T-helper 2 cell treated with Interferon-gamma antibody and Interleukin-4, amounts not matched to agents 100 ng/mL and 5 ng/mL, for 36 hours (primary cell): ENCODE measurements around the gene OR6B1. TPM values are rescaled to one million over a fixed set of nuclear protein-coding genes. Genes with fewer than 3 reads are reported as not detected.

ENCODE experiments used
- intact Hi-C: fragments of 100-400 bp; cut with micrococcal nuclease; formaldehyde crosslinking; loops from one replicate; pipeline ENCODE4 v1.15.1; 2023
- total RNA-seq: library from RNA; stranded (reverse); gene quantifications from 2 replicates; pipeline ENCODE4 v1.2.3, GENCODE V29; 2022

The OR6B1 gene
- total RNA-seq, result not detected in 2 replicates

DNA sequence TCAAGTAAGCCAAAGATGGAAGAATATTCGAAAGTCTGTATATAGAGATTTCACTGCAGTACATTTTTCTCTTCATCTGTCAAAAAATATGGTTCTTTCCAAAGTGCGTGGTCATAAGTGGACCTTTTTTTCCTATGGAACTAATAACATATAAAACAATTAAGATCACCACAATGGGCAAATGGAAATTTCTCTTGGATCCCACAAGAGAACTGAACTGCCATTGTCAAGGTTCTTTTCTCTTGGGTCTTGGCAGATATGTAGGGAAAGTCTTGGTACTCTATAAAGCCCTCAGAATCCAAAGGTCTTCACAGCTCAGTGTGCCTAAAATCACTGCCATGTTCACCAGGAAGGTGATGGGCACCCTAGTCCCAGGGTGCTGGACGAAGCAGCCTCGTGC lies at the start of gene OR6B1:
OR6B1 (plus strand) TSS at position 301 of the 400 bp plus-strand sequence. CDS start 3,677 bp downstream, outside the sequence.
- intact Hi-C loops, result loop anchor here (10.0 kb wide), 1 partner anchor 155 kb away; no protein-coding TSS in a partner anchor

DNA sequence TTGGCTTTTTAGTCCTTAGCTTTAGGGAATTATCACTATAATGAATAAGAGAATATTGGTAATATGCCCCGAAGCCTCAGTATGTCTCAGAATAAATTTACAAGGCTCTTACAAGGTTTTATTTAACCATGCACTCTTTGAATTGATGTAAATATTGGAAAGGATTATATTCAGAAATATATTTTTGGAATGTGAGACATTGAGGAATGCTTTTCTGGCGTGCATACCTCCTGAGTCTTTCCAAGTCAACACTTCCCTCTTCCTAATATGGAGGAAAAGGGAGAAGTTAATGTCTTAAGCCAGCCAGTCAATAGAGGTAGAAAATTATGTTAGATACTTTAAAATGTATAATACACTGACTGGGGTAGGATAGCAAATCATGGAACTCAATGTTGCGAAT lies 46.7 kb upstream of the OR6B1 start:
- intact Hi-C loops, result no loop called here

DNA sequence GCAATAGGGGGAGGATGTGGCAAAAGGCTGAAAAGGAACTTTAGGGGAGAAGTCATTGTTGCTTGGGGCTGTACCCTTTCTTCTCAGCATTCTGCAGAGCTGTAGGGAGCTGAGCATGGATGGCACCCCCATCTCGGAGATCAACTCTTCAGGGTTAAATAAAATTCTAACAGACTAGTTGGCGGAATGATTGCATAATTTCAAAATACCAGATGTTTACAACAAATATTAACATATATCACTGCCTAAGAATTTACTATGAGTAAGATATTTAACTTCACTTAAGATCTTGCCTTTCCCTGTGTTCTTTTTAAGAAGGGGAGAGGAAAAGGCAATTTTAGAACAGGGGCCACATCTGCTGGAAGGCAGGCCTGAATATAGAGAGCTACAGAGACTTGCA lies 46.0 kb upstream of the OR6B1 start:
- intact Hi-C loops, result no loop called here

DNA sequence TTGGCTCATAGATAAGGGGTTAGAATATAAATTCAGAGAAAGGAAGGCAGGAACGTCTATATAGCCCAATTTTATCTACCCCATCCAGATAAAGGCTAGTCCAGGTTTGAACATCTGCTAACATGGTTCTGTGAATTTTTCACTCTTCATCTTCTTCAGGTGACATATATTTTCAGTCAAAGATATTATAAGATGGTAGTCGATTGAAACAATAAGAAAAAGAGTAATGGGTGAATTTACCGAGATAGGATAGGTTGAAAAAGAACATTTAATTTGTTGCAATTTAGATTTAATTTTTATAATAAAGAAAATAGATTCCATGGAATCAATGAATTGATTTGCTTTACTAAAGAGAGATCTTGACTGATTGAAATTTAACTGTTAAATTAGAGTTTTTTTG lies 45.6 kb upstream of the OR6B1 start, which contains the start of gene OR2F1:
OR2F1 (plus strand) TSS at position 301 of the 400 bp plus-strand sequence. CDS start 5,127 bp downstream, outside the sequence.
- intact Hi-C loops, result no loop called here

DNA sequence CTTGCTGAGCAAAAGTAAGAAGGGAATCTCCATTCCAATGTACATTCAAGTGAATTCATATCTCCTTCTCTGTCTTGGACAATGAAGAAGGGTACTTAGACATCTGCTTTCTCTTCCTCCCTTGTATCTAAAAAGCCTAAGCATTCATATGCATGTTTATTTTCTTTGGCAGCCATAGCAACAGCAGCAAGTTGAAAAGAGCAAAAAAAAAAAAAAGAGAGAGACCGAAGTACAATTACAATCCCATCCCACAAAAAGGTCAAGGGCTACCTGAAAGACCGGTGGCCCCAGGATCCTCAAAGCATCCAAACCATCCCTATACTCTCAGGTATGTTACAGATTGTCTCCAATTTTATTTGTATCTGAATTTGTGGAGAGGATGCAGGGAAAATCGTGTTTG lies 41.3 kb upstream of the OR6B1 start:
- intact Hi-C loops, result no loop called here

DNA sequence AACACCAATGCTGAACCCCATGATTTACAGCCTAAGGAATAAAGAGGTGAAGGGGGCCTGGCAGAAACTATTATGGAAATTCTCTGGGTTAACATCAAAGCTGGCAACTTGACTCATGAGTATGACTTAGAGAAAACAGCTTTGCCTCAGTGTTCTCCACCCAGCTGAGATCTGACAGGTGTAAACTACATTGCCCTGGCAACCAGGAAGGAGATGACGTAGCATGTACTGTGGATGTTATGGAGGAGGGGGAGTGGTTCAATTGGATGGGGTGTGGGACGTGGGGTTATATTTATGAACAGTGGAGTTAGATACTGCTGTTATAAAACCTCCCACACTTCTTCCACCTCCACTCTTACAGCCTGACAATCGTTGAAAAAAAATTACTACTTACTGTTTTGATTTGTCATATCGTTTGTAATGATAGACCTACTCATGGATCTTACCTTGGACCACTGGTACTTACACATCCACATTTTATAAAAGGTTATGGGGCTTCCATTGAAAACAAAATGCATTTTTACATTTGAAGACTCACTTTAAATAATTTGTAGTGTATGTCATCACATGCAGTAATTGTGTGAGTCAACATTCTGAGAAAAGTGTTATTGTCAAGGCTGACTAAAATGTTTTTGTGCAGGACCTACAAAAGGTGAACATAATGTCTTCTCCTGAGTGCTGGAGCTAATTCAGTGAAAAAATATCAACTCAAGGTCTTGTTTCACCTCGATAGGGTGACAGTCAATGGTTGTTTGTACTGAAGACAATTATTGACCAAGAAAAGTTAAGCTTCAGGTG lies 39.1 kb upstream of the OR6B1 start:
- intact Hi-C loops, result no loop called here

DNA sequence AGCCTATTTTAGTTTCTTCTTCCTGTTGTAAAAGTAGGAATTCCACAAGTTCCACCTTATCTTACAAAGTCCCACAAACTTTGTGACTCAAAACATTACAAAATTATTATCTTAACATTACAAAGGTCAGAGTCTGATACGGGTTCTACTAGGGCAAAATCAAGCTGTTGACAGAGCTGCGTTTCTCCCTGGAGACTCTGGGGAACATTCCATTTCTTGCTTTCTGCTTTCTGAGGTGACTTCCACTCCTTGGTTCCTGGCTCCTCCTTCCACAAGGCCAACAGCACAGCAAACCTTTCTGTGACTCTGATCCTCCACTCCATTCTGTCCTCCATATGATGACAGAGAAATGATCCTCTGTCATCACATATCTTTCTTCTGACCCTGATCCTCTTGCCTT lies 34.8 kb upstream of the OR6B1 start:
- intact Hi-C loops, result no loop called here

DNA sequence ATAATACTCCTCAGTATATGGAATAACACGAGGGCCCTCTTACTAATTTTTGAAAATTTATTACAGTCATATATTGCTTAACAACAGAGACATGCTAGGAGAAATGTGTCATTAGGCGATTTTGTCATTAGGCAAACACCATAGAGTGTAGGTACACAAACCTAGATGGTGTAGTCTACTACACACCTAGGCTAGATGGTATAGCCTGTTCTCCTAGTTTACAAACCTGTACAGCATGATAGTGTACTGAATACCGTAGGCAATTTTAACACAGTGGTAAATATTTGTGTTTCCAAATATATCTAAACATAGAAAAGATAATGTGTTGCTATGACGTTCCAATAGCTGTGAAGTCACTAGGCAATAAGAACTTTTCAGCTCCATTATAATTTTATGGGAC lies 32.7 kb upstream of the OR6B1 start:
- intact Hi-C loops, result no loop called here

DNA sequence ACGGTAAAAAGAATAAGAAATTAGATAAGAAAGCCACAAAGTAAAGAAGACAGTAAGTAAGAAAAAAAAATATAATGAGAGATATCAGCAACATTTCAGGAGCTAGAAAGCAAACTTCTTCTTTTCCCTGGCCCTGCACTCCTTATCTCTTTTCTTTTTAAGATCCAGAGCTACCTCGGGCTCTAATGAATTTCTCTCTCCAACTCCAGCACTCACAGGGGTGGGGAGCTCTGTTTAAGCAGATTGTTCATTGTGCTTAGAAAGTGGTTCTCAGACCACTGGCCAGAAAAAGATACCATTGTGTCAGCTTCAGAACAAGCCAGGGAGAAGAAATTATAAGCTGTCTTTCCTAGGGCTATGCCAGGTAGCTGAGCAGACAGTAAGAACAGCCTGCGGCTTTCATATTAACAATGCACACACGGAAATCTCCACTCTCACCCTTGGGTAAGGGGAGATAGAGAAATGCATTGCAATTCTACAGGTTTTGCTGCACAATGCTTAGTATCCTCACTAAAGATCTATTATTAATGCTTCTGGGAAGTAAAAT lies 26.2 kb upstream of the OR6B1 start:
- intact Hi-C loops, result no loop called here

DNA sequence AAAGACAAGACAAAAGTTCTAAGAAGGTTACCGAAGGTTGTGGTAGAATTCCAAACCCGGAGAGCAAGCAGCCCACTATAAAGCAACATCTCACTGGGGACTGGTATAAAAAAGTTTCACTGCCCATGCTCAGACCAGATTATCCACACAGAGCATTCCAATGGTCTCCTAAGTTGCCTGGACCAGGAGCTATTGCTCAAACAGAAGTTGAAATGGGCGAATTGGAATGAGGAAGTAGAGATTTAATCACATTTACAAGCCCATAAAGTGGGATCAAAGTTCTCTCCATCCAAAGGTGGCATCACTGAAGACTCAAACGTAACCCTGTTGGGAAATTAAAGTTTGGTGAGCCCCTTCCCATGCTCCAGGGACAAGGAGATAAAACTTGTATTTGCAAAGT lies 25.7 kb upstream of the OR6B1 start:
- intact Hi-C loops, result no loop called here

DNA sequence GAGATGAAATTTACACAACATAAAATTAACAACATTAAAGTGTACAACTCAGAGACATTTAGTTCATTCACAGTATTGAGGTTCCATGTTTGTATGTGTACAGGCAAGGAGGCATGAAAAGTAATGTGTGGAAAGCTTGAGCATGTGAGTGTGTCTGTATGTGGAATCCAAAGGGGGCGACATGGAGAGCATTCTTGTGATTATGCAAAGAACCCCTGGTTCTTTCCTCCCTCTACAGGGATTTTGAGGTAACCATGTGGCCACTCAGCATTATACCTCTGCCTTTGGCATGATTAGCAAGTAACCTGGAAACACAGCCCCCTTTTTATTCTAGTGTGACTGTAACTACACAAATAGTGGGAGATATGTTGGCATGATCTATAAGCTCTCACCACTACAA lies 24.5 kb upstream of the OR6B1 start:
- intact Hi-C loops, result no loop called here

DNA sequence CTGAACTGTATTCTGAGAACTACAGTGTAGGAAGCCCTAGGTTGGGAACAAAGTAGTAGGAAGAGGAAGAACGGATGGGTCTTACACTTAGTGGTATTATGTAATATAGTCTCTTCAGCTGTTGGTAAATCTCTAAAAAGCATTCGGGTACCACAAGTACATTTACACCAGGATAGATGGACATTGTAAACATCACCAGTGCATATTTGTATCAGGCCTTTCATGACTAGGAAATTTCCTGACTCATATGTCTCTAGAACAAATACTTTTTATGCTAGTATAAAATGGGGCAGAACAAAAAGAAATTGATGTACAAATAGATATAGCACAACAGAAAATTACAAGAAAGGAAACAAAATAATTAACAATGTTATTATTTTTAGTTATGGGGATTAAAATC lies 21.5 kb upstream of the OR6B1 start:
- intact Hi-C loops, result no loop called here

DNA sequence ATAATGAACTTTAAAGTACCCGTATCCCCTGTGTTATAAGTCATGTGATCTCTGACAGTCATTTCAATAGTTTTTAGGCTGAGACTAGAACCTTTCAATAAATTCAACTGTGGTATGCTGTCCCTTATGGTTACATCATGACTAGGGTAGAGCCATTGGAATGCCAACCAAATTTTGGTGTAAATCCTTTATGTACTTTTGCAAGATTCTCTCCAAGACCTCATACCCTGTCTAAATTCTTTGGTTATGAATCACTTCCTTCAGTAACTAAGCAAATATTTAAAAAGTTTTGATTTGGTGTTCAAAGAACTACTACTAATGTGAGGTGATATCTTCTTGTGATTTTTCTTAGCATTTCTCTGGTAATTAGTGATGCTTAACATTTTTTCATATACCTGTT lies 20.8 kb upstream of the OR6B1 start:
- intact Hi-C loops, result no loop called here

DNA sequence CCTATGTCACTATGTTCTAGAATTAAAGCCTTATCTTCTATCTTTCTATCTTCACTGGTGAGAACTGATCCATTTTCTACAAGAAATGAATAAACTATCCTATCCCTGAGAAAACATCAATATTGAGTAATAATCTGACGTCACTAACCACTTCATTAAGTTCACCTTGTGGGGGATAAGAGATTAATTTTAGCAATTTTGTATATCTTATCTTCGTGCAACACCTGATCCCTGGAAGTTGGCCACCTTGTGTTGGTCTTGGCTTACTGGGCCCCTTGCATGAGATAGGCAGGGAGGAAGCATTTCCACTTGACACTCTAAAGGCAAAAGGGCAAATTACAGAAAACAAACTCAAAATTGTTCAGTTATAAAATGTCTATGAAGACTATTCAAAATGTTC lies 20.1 kb upstream of the OR6B1 start:
- intact Hi-C loops, result no loop called here

DNA sequence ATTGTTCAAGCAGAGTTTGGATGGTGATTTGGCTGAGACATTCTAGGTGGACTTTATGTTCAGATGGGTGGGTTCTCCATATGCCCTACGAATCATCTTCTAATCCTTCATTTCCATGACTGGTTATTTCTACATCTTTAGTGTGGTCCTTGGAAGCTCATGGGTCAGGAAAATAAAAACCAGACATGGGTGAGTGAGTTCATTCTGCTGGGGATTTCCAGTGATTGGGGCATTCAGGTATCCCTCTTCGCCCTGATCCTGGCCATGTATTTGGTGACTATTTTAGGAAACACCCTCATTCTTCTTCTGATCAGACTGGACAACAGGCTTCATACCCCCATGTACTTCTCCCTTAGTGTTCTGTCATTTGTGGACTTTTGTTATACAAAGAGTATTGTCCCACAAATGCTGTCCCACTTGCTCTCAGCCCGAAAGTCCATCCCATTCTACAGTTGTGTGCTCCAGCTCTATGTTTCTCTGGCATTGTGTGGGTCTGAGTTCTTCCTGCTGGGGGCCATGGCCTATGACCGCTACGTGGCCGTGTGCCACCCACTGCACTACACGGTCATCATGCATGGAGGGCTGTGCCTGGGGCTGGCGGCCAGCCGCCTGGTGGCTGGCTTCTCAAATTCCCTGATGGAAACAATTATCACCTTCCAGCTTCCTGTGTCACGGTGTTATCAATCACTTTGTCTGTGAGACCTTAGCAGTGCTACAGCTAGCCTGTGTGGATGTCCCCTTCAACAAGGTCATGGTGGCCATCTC lies 19.2 kb upstream of the OR6B1 start:
- intact Hi-C loops, result no loop called here

DNA sequence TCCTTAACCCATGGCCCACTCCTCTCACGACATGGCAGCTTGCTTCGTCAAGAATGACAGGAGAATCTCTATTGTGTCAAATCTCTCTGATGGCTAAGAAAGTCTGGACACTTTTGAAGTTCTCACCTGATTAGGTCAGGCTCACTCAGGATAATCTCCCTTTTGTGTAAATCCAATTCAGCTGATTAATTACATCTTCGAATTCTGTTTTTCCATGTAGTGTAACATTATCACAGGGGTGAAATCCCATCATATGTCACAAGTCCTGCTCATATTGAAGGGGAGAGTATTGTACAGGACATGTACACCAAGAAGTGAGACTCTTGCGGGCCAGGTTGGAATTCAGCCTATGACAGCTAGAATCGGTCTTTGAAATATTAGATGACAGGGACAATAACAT lies 16.2 kb upstream of the OR6B1 start:
- intact Hi-C loops, result no loop called here

DNA sequence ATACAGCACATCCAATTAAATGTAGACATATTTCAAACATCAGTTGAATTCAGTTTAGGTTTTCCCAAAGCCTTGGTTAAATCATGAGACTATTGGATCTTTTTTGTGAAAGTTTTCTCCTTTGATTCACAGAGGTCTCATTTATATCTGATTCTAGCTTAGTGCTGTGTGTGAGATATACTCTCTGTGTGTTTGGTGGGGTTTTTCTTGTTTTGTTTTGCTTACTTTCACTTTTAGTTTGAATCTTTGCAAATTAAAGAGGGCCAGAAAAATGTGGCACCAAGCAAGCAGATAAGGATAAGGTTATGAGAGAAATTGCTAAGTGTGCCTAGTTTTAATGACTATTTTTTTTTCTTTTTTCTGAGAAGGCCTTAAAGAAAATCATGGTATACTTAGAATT lies 12.6 kb upstream of the OR6B1 start:
- intact Hi-C loops, result no loop called here

DNA sequence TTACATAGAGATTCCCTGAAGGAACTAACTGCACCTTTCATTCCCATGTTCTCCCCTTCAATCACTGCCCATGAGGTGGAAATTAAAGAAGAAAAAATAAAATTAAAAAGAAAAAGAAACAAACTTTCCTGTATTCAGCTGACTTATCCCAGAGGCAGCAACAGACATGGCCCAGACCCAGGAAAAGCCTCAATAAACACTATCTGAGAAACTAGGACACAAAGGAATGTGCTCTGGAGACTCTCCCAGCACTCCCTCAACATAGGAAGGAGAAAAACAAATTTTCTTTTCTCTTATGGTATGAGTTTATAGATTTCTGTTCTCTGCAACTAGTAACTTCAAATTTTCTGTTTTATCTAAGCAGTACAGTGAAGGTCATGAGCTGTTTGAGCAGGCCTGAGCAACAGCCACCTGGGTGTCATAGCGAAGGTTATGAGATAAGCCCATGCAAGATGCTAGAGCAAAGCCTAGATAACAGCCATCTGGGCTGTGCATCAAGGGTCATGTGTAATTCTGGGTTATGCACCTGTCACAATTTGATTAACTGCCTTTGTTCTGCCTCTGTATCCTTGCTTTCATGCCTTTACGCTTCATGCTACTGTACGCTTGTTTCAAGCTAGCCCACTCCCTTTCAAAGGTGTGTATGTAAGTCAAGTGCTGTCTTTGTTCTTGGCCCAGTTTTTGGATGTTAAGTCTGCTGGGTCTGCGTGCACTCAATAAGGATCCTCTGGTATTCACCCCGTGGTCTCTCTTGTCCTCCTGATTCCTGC lies 11.0 kb upstream of the OR6B1 start:
- intact Hi-C loops, result no loop called here

DNA sequence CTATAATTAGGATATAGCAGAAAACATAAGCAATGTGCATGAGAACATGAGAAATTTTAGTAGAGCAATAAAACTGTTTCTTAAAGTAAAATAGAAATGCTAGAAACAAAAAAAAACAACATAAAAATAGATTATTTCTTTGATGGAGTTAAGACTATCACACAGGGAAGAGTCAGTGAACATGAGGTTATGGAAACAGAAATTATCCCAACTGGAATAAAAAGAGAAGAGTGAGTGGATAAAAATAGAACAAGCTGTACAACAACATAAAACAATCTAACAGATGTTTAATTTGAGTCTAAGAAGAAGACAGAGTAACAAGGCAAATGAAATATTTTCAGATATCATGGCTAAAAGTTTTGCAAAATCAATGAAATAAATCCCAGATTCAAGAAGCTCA lies 7.5 kb upstream of the OR6B1 start:
- intact Hi-C loops, result no loop called here

DNA sequence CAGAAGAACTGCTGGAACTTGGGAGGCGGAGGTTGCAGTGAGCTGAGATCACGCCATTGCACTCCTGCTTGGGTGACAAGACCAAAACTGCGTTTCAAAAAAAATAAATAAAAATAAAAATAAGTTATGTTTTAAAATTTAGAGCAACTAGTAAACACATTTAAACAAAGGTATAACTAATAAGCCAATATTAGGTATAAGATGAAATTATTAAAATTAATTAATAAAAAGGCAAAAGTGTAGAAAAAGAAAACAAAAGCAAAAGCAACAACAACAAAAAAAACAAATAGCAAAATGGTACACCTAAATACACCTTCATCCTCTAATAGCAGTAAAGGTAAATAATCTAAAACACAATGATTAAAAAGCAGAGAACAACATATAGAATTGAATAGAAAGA lies 6.2 kb upstream of the OR6B1 start:
- intact Hi-C loops, result no loop called here

DNA sequence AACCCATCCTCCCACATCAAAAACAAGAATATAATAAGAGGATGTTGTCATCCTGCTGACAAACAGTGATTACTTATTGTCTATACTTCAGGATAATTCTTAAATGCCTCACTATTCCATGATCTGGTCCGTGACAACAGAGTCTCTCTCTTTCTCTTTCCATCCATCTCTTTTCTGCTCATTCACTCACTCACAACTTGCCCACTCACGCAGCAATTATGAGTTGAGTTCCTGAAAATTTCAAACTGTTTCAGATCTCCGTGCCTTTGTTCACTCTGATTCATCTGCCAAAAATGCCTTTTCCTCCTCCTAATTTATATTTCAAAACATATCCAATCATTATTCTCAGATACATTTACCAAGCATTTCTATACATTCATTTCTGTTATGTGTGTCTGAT lies 1.4 kb downstream of the OR6B1 start:
- intact Hi-C loops, result loop anchor here (10.0 kb wide), 1 partner anchor 153 kb away; no protein-coding TSS in a partner anchor
